Endometrial microvascular endothelial cells (primary cell): Measurements from ENCODE around the gene C11orf65. TPM values are rescaled to one million over a fixed set of nuclear protein-coding genes. Genes with fewer than 3 reads are reported as not detected.
"Not testable (repeated sequence)": the region's sequence is repeated elsewhere in the genome, so short reads cannot be mapped to it uniquely, and the experiment has no call there.

Source experiments
- in situ Hi-C: cut with HindIII; loops from 2 replicates; pipeline ENCODE4 v1.10.0; 2017; ENCODE audit warnings: low sequenced_read_pairs, low pct_unique_long_range_greater_than_20kb; ENCODE audit errors: inconsistent ontology term
- total RNA-seq: library from RNA; depleted of rRNA; stranded (reverse); fragments of >200 nt; gene quantifications from one replicate; pipeline ENCODE4 v1.2.3, GENCODE V29; 2015; ENCODE audit errors: inconsistent ontology term

Gene C11orf65
- total RNA-seq, 1 donor from 2014 or later, result not detected

GRCh38 chr11:108483163-108483562 is 15.8 kb upstream of the C11orf65 start:
- in situ Hi-C loops, result no loop called here

- in situ Hi-C loops, result no loop called here
Observed at GRCh38 chr11:108474664-108475463, 7.5 kb upstream of the C11orf65 start.

GRCh38 chr11:108472681-108473080 is 5.4 kb upstream of the C11orf65 start:
- in situ Hi-C loops, result no loop called here

- in situ Hi-C loops, result no loop called here
Observed at GRCh38 chr11:108468478-108468864, 1.1 kb upstream of the C11orf65 start.

- in situ Hi-C loops, result no loop called here
Observed at GRCh38 chr11:108466405-108466804, 924 bp downstream of the C11orf65 start.

GRCh38 chr11:108453207-108453835 is 14.0 kb downstream of the C11orf65 start:
- in situ Hi-C loops, result no loop called here

- in situ Hi-C loops, result not testable (repeated sequence)
Observed at GRCh38 chr11:108441445-108441844, 25.9 kb downstream of the C11orf65 start.

- in situ Hi-C loops, result no loop called here
Observed at GRCh38 chr11:108436594-108436993, 30.7 kb downstream of the C11orf65 start.

GRCh38 chr11:108435066-108435465 is 32.3 kb downstream of the C11orf65 start:
- in situ Hi-C loops, result no loop called here

- in situ Hi-C loops, result no loop called here
Observed at GRCh38 chr11:108432783-108433182, 34.5 kb downstream of the C11orf65 start.

- in situ Hi-C loops, result no loop called here
Observed at GRCh38 chr11:108431997-108432396, 35.3 kb downstream of the C11orf65 start.

GRCh38 chr11:108431370-108431769 is 36.0 kb downstream of the C11orf65 start:
- in situ Hi-C loops, result no loop called here

GRCh38 chr11:108417551-108417950 is 49.8 kb downstream of the C11orf65 start:
- in situ Hi-C loops, result not testable (repeated sequence)

- in situ Hi-C loops, result no loop called here
Observed at GRCh38 chr11:108414958-108415357, 52.4 kb downstream of the C11orf65 start.

GRCh38 chr11:108405706-108406105 is 61.6 kb downstream of the C11orf65 start:
- in situ Hi-C loops, result no loop called here

GRCh38 chr11:108403052-108403451 is 64.3 kb downstream of the C11orf65 start:
- in situ Hi-C loops, result no loop called here

- in situ Hi-C loops, result no loop called here
Observed at GRCh38 chr11:108402241-108402640, 65.1 kb downstream of the C11orf65 start.

- in situ Hi-C loops, result no loop called here
Observed at GRCh38 chr11:108398439-108398838, 68.9 kb downstream of the C11orf65 start.

GRCh38 chr11:108396672-108397071 is 70.7 kb downstream of the C11orf65 start:
- in situ Hi-C loops, result not testable (repeated sequence)

GRCh38 chr11:108394744-108395284 is 72.5 kb downstream of the C11orf65 start:
- in situ Hi-C loops, result no loop called here
